HUDEP-2 (cell line): Measurements from ENCODE around the gene G3BP1.
"Not testable (repeated sequence)": the region's sequence is repeated elsewhere in the genome, so short reads cannot be mapped to it uniquely, and the experiment has no call there.

Experiments
- DNase-seq, 76 experiments: peaks; one replicate each; lab custom pipeline; 2025; ENCODE audit not compliant: unreplicated experiment in 76 of 76; lab: John Stamatoyannopoulos, UW

The G3BP1 gene

GRCh38 chr5:151771259-151772028 is at the start of gene G3BP1:
G3BP1 (plus strand) TSS chr5:151771954; CDS start chr5:151786621, 14,667 bp downstream.
- DNase-seq, result peak; percentile 59 to 100 (median 99)

- DNase-seq, result no peak
Observed at GRCh38 chr5:151722546-151722945, 49.2 kb upstream of the G3BP1 start.

- no peak for DNase-seq
Observed at GRCh38 chr5:151724360-151724759, 47.4 kb upstream of the G3BP1 start.

GRCh38 chr5:151729597-151729996 is 42.2 kb upstream of the G3BP1 start:
- DNase-seq, result not testable (repeated sequence)

- no peak for DNase-seq
Observed at GRCh38 chr5:151730381-151730780, 41.4 kb upstream of the G3BP1 start.

- no peak for DNase-seq
Observed at GRCh38 chr5:151733358-151734063, 38.2 kb upstream of the G3BP1 start.

- no peak for DNase-seq
Observed at GRCh38 chr5:151734064-151734408, 37.7 kb upstream of the G3BP1 start.

GRCh38 chr5:151735646-151736045 is 36.1 kb upstream of the G3BP1 start:
- DNase-seq, result no peak

- DNase-seq, result no peak
Observed at GRCh38 chr5:151737431-151737830, 34.3 kb upstream of the G3BP1 start.

GRCh38 chr5:151738125-151738848 is 33.5 kb upstream of the G3BP1 start:
- DNase-seq, result no peak

- DNase-seq, result no peak
Observed at GRCh38 chr5:151739395-151739794, 32.4 kb upstream of the G3BP1 start.

GRCh38 chr5:151739939-151740335 is 31.8 kb upstream of the G3BP1 start:
- DNase-seq, result no peak

GRCh38 chr5:151740336-151740942 is 31.3 kb upstream of the G3BP1 start:
- peak in 37 of 76 experiments; percentile 1 to 50 (median 21) for DNase-seq

GRCh38 chr5:151740958-151741373 is 30.8 kb upstream of the G3BP1 start:
- DNase-seq, result no peak

GRCh38 chr5:151741678-151742423 is 29.9 kb upstream of the G3BP1 start:
- no peak for DNase-seq

GRCh38 chr5:151742870-151743294 is 28.9 kb upstream of the G3BP1 start:
- DNase-seq, result no peak

- DNase-seq, result no peak
Observed at GRCh38 chr5:151743530-151743929, 28.2 kb upstream of the G3BP1 start.

- DNase-seq, result no peak
Observed at GRCh38 chr5:151745071-151745705, 26.6 kb upstream of the G3BP1 start.

- DNase-seq, result no peak
Observed at GRCh38 chr5:151750121-151750520, 21.6 kb upstream of the G3BP1 start.

GRCh38 chr5:151751091-151751490 is 20.7 kb upstream of the G3BP1 start:
- no peak for DNase-seq
